ENCODE results near the gene CD247.

CD247 gene

GRCh38 chr1:167463080-167463479 lies 55.2 kb downstream of the CD247 start:
- peak; percentile 90 for DNase-seq (ENCODE audit: low spot score)

GRCh38 chr1:167462341-167462740 lies 56.0 kb downstream of the CD247 start:
- no peak for DNase-seq (ENCODE audit: low spot score)

DNA sequence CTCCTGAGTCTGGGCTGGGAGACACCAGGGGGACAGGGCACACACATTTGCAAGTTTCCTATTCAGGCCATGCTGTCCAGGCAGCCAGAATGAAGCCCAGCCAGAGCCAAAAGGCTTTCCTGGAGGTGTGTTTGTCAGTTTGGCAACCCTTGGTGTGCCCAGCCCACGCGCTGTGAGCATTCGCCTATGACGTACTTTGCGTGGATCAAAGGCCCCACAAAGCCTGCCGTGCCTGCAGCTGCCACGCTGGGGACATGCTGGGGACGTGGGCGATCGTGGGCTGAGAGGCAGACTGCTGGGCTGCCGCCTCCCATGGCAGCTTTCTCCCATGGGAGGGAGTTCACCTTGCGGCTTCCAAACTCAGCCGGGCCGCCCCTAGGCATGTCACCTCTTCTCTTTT lies 57.5 kb downstream of the CD247 start:
- DNase-seq (ENCODE audit: low spot score) = no peak

DNA sequence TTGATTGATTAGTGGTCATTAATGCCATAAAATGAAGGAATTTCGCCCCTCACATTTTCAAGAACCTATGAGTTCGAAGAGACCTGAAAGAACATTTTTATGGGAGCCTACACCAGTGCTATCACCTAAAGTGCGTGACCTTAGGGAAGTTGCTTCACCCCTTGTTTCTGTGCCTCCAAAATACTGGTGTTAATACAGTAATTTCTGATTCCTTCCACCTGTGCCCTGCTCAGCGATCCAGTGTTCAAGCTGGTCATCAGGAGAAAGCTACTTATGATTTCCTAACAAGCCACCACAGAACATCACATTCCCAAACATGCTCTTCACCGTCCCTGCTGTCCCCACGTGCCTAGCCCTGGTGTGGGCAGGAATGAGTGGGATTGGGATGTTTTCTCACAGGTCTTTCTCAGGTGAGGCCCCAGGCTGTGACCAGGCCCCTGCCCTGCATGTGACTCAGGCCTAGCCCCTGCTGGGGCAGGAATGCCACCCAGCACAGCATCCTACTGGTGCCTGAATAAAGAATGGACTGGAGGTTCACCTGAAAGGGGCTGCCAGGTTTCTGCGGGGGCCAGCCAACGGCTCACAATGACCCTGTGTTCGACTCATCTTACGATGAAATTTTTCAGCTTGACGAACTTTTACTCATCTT lies 60.3 kb downstream of the CD247 start:
- peak; percentile 89 for DNase-seq (ENCODE audit: low spot score)

DNA sequence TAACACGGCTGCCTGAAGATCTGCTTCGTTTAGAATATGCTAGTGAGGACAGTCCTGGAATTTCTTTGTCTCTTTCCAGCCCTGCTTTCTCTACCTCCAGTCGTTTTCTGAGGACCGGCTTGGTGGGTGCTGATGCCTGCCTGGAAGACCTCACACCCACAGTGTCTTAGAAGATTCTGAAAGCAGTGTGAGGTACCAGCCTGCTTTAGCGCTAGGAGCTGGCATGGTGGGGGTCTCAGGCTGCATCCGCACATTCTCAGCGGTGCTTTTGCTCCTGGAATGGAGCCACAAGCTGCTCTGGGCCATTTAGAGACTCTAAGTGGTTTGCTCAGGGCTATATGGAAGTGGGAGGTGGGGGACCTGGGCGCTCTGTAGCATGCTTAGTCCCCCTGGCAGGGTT lies 61.4 kb downstream of the CD247 start:
- peak; percentile 48 for DNase-seq (ENCODE audit: low spot score)

DNA sequence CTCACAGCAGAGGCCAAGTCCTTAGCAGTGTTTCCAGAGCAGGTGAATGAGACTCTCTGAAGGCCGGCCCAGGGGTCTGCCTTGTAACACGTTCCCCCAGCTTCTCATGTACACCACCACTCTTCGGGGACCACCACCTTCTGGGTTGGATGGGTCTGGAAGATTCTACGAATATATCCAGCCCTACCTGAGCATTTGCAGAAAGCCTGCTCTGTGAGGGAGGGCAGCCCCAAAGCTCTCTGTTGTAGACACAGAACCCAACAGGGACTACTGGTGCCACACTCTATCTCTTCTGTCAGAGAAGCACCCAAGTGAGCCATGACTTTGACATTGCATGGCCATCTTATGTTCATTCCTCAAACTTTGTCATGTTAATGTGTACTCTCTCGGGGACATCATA lies 61.8 kb downstream of the CD247 start:
- no peak for DNase-seq (ENCODE audit: low spot score)

GRCh38 chr1:167455786-167456446 lies 62.4 kb downstream of the CD247 start:
- DNase-seq (ENCODE audit: low spot score) = peak; percentile 54

GRCh38 chr1:167454894-167455785 lies 63.2 kb downstream of the CD247 start:
- DNase-seq (ENCODE audit: low spot score) = peak; percentile 59

- DNase-seq (ENCODE audit: low spot score) = no peak
Observed at GRCh38 chr1:167454304-167454893, 63.9 kb downstream of the CD247 start.

- DNase-seq (ENCODE audit: low spot score) = no peak
Observed at GRCh38 chr1:167453123-167453522, 65.2 kb downstream of the CD247 start.

DNA sequence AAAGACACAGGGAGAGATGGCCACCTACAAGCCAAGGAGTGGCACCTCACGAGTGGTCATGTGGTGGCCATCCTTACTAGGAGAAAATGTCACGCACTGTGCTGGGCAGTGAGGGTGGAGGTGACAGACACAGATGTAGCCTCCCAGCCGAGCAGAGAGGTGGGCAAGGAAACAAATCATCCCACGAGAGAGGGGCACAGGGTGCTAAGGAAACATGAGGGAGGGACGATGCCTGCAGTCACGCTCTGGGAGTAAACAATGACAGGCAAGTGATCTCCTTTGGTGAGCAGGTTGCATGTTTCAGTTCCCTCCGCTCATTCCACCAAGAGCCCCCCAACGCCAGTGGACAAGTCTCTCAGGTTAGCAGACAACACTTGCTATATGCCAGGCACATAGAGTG lies 65.8 kb downstream of the CD247 start:
- no peak for DNase-seq (ENCODE audit: low spot score)

- DNase-seq (ENCODE audit: low spot score) = no peak
Observed at GRCh38 chr1:167450843-167451242, 67.5 kb downstream of the CD247 start.

DNA sequence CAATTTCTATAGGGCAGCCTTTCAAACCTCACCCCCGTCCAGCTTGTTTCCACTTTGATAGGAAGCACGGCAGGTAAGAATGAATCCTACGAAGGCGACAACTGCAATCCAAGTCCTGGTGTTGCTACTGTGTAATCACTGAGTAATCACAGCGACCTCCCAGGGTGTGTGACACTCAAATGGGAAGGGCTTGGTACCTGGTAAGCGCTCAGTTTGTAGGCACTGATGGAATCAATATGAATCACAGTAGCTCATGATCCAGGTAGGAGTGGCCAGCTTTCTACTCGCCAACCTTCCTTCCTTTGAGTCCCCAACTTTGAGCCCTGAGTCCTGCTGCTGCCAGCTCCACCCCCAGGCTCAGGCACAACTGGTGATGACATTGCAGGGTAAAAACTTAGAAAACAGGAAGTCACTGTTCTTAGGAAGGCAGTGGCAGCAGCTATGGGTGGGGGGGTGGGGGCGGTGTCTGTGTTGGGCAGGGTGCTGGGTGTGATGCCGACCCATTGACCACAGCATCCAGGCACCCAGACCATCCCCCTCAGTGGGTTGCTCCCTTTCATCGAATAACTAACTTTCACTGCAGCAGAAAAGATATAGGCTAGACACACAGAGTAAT lies 70.7 kb downstream of the CD247 start:
- DNase-seq (ENCODE audit: low spot score) = peak; percentile 79

DNA sequence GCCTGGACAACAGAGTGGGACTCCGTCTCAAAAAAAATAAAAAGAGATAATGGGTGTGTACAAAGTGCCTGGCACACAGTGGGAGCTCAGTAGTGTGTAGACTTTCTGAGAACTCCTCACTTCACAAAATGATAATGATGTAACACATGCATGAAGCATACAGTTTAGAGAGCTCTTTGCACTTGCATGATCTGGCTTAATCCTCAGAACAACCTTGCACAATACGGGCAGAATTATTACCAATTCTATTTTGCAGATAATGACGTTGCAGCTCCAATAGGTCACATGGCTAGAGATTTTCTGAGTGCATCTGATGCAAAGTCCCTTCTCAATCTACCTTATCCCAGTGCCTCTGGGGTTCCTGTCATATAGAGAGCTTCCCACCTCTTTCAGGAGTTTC lies 71.4 kb downstream of the CD247 start:
- no peak for DNase-seq (ENCODE audit: low spot score)

GRCh38 chr1:167443757-167444156 lies 74.6 kb downstream of the CD247 start:
- DNase-seq (ENCODE audit: low spot score) = no peak

- DNase-seq (ENCODE audit: low spot score) = no peak
Observed at GRCh38 chr1:167442854-167443565, 75.3 kb downstream of the CD247 start.

GRCh38 chr1:167442142-167442848 lies 76.0 kb downstream of the CD247 start:
- peak; percentile 93 for DNase-seq (ENCODE audit: low spot score)

DNA sequence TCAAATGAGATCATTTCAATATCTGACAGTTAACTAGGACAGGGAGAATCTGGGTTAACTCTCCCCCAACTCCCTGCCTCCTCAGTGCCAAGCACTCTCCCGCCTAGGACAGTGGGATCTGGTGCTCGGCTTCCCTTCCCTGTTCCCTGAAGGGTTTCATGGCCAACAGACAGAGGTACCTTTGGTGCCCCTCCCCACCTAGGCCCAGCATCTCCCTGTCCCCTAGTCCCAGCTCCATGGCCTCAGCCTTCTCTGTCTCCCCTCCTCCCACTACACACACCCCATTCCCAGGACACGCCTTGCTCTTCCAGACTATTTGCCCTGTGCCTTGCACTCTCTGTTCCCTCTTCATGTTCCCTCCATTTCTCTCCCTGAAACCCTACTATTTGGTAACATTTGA lies 77.1 kb downstream of the CD247 start:
- DNase-seq (ENCODE audit: low spot score) = no peak

- no peak for DNase-seq (ENCODE audit: low spot score)
Observed at GRCh38 chr1:167440776-167441175, 77.6 kb downstream of the CD247 start.

DNA sequence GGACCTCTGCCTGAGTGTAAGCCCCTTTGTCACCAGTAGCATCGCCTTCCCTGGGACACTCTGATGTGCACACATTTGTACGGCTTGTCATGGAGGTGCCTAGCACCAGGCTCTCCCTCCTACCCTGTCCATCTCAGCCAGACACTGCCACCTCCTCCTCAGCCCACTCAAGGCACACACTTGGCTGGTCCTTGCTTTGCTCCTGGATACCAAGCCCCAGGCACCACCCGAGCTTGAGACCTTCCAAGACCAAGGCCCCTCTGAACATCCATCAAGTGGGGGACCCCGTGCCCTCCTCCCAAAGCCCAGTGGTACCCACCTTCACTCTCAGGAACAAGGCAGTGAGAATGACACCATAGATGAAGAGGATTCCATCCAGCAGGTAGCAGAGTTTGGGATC lies 78.0 kb downstream of the CD247 start:
- DNase-seq (ENCODE audit: low spot score) = no peak
